Gastrocnemius medialis (tissue), 4 donors: ENCODE data around the gene LDHB.

ENCODE experiments used
- POLR2A ChIP-seq, 2 donors: fragments of 450-650 bp; IDR thresholded peaks; one replicate each; pipeline ENCODE4 v1.6.1; 2017; ENCODE audit warnings: antibody characterized with exemption in 2 of 2, mild to moderate bottlenecking in 2 of 2, moderate library complexity in 2 of 2
- TF ChIP-seq, protein P1 (sequence below), 5 experiments: fragments of 450-650 bp in 3 of 5; fragments of 200-600 bp in 2 of 5; sonication (generic) in 2 of 5; IDR thresholded peaks in 4 of 5; conservative IDR thresholded peaks in 1 of 5; 1 replicate in 4 of 5; 2 replicates in 1 of 5; pipeline ENCODE4 v1.5.1; 2016 to 2019; ENCODE audit warnings: antibody characterized with exemption in 5 of 5, mild to moderate bottlenecking in 3 of 5, moderate library complexity in 3 of 5

DNA sequence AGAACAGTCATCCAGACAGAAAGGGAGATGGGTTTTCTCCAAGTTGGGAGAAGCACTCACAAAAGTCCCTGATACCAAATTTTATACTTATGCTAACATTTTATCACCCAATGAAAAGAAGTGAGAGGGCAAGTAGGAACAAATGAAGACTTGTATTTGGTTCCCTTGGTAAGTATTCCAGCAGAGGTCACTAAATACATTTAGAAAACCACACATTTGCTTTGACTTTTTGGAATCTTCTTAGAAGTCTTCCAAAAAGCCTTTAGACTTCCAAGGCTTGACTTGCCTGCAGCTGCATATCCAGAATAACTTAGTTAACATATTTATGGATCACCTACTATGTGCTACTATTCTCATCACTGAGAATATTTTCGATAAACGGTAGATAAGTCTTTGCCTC, 49.9 kb downstream of the LDHB start:
- TF ChIP-seq, protein P1, sequence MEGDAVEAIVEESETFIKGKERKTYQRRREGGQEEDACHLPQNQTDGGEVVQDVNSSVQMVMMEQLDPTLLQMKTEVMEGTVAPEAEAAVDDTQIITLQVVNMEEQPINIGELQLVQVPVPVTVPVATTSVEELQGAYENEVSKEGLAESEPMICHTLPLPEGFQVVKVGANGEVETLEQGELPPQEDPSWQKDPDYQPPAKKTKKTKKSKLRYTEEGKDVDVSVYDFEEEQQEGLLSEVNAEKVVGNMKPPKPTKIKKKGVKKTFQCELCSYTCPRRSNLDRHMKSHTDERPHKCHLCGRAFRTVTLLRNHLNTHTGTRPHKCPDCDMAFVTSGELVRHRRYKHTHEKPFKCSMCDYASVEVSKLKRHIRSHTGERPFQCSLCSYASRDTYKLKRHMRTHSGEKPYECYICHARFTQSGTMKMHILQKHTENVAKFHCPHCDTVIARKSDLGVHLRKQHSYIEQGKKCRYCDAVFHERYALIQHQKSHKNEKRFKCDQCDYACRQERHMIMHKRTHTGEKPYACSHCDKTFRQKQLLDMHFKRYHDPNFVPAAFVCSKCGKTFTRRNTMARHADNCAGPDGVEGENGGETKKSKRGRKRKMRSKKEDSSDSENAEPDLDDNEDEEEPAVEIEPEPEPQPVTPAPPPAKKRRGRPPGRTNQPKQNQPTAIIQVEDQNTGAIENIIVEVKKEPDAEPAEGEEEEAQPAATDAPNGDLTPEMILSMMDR (IDR thresholded peaks at IDR 0.05 in 4 of 5, conservative IDR thresholded peaks at IDR 0.05 in 1 of 5) = peak in 1 of 5 experiments; percentile 18
- no peak for TF ChIP-seq POLR2A (IDR thresholded peaks at IDR 0.05)
